ENCODE results near the gene VTI1A. TPM values are rescaled to one million over a fixed set of nuclear protein-coding genes. Genes with fewer than 3 reads are reported as not detected.
"Not testable (repeated sequence)": the region's sequence is repeated elsewhere in the genome, so short reads cannot be mapped to it uniquely, and the experiment has no call there.

The VTI1A gene
- total RNA-seq (2014; rRNA removed; shearing (Covaris generic)), result 15.7 and 42.4 TPM in 2 replicates

- peak; percentile 83 for DNase-seq (ENCODE audit: low read depth)
These were observed at the start of gene VTI1A, which contains the start of gene ZDHHC6 for GRCh38 chr10:112446855-112447619. TSS of gene VTI1A (plus strand) at chr10:112447215. CDS start at chr10:112447374, 159 bp downstream. TSS of gene ZDHHC6 (minus strand) at chr10:112446914. CDS start at chr10:112445436, 1,478 bp downstream.

- DNase-seq (ENCODE audit: low read depth), result no peak
These were observed 49.4 kb upstream of the VTI1A start for GRCh38 chr10:112397592-112397991.

- no peak for DNase-seq (ENCODE audit: low read depth)
These were observed 44.1 kb upstream of the VTI1A start for GRCh38 chr10:112402917-112403316.

DNA sequence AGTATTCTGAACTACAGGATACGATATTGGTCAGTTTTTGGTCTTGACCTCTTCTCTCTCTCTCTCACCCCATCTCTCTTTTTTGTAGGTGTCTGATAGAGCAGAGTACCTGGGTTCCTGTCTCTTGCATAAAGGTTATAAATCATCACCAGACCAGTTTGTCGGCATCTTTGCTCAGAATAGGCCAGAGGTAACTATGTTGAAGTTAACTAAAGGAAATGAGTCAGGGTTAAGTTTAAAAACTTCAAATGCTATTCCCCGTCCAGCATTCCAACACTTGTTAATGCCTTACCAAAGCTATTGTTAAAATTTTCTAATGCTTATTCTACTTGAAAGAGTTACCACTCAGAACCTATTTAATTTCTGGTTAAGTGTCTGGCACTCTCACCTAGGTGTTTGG is 42.4 kb upstream of the VTI1A start:
- DNase-seq (ENCODE audit: low read depth), result no peak

DNA sequence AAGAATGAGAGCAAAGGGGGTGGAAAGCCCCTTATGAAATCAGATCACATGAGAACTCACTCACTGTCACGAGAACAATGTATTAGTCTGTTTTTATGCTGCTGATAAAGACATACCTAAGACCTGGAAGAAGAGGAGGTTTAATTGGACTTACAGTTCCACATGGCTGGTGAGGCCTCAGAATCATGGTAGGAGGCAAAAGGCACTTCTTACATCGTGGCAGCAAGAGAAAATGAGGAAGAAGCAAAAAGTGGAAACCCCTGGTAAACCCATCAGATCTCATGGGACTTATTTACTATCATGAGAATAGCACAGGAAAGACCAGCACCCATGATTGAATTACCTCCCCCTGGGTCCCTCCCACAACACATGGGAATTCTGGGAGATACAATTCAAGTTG is 40.2 kb upstream of the VTI1A start:
- not testable (repeated sequence) for DNase-seq (ENCODE audit: low read depth)

DNA sequence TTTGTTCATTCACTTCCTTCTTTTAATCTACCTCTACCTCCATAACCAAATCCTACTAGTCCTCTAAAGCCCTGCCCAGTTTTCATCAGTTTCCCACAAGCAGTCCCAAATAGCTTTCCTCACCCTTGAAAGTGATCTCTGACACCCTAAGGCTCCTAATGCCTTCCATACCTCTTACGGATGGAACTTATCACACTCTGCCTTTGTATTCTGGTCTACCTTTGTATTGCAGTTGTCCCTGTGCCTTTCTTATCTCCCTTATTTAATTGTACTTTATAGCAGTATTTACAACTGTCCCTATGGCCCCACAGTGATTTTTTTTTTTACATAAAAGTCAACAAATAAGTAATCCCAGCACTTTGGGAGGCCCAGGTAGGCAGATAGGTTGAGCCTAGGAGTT is 39.3 kb upstream of the VTI1A start:
- DNase-seq (ENCODE audit: low read depth), result no peak

- no peak for DNase-seq (ENCODE audit: low read depth)
These were observed 37.7 kb upstream of the VTI1A start for GRCh38 chr10:112409299-112409698.

DNA sequence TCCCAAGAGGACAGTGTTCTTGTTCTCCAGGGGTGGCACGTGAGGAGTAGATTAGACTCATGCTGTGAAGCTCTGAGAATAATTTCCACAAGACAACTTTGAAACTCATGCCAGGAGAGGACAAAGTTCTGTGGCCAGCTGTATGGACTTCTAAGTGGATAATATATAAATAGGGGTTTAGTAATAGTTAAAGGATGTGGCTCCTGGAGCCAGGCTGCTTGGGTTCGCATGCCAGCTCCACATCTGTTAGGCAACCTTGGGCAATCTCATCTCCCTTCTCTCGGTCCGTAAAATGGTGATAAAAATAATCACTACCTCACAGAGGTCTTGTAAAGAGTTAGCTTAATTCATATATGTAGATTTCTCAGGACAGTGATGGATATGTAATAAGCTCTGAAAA is 37.3 kb upstream of the VTI1A start:
- DNase-seq (ENCODE audit: low read depth), result no peak

- no peak for DNase-seq (ENCODE audit: low read depth)
These were observed 34.3 kb upstream of the VTI1A start for GRCh38 chr10:112412696-112413095.

DNA sequence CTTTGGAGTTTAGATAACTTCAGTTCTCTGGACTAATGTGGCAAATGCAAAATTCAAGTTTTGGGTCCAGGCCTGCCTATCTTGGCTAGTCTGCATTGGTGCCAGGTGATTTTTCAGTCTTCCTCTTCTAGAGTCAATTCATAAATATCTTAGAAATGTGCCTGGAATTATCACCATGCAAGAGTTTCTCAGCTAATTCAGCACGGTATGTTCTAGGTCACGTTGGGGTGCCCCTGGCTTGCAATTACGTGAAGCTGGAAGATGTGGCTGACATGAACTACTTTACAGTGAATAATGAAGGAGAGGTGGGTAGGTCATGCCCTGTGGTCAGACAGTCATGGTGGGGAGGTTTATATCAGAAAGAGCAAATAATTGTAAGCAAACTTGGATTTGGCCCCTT is 25.3 kb upstream of the VTI1A start:
- DNase-seq (ENCODE audit: low read depth), result no peak

DNA sequence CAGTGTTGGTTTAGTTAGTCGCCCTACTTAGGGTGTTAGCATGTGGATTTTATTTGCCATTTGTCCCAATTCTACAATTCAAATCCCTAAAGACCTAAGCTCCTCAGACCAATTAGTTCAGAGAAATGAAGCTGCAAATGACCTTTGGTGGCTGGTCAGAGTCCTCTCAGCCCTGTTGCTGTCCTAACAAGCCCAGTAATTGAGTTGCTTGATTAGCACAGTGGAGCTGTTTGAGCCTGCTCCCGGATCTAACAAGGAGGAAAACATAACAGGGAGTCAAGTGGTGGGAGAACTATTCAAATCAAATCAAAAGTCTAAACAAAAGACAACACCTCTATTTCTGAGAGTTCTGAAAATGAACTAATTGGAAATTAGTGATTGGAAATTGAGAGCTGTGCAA is 22.4 kb upstream of the VTI1A start:
- DNase-seq (ENCODE audit: low read depth), result no peak

GRCh38 chr10:112426111-112426510 is 20.9 kb upstream of the VTI1A start:
- DNase-seq (ENCODE audit: low read depth), result no peak

- no peak for DNase-seq (ENCODE audit: low read depth)
These were observed 17.9 kb upstream of the VTI1A start for GRCh38 chr10:112429147-112429546.

DNA sequence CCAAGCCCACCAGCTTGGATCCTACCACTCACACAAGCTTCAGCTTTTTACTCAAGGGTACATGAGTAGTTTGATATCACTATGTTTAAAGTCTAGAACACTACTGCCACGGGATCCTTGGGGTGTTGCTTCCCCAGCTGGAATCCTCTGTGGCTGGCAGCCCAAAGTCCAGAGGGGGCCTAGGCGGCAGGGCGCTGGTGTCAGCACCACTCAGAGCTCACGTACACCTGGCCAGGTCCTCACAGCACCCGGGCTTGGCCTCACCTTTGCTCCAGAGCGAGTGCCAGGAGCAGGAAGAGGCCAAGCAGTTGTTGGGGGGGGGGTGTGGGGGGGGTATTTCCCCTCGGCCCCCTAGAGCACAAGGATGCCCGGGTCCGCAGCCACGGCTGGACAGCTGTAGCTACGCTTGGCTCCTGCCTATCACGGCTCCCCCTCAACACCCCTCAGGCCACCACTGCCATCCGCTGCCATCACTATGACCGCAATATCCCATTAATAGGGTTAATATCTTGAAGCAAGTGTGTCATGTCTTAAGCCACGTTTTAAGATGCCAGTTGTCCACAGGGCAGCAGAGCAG is 17.3 kb upstream of the VTI1A start:
- DNase-seq (ENCODE audit: low read depth), result no peak

- no peak for DNase-seq (ENCODE audit: low read depth)
These were observed 13.9 kb upstream of the VTI1A start for GRCh38 chr10:112433136-112433535.

- DNase-seq (ENCODE audit: low read depth), result no peak
These were observed 11.9 kb upstream of the VTI1A start for GRCh38 chr10:112434988-112435619.

DNA sequence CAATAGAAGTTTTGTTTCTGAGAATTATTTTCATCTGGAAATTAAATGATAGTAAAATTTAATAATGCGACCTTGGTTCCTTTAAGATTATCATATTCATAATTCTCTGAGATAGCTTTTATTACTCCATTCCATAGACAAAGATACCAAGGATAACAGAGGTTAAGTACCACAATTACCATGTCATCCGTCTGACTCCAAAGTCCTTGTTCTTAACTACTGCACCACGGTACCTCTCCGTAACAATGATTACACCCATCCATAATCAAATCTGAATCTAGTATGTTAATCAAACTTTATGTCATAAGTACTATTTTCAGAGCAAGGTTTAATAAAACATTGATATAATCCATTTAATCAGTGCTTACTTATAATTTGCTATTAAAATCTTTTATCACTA is 8.7 kb upstream of the VTI1A start:
- DNase-seq (ENCODE audit: low read depth), result no peak

DNA sequence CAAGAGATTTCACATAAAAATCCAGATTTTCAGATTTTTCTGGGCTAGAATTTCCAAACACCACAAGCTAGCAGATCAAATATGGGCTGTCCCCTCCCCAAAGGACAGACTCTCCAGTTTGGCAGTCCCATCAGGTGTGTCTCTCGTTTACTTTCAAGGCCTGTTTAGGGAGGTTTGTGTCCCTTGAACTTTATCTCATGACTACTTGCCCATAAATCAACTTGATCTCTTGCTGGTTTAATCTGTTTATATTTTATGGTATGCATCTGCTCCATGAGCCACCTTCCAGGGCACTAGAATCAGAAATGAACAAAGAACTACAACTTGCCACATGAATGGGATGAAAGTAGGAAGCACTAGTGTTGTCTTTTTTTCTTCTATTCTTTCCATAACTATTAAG is 5.5 kb upstream of the VTI1A start:
- no peak for DNase-seq (ENCODE audit: low read depth)

- no peak for DNase-seq (ENCODE audit: low read depth)
These were observed 5.0 kb upstream of the VTI1A start for GRCh38 chr10:112442063-112442462.

GRCh38 chr10:112446055-112446854 is 760 bp upstream of the VTI1A start:
- DNase-seq (ENCODE audit: low read depth), result peak; percentile 6

- DNase-seq (ENCODE audit: low read depth), result no peak
These were observed 559 bp downstream of the VTI1A start for GRCh38 chr10:112447620-112447928.

DNA sequence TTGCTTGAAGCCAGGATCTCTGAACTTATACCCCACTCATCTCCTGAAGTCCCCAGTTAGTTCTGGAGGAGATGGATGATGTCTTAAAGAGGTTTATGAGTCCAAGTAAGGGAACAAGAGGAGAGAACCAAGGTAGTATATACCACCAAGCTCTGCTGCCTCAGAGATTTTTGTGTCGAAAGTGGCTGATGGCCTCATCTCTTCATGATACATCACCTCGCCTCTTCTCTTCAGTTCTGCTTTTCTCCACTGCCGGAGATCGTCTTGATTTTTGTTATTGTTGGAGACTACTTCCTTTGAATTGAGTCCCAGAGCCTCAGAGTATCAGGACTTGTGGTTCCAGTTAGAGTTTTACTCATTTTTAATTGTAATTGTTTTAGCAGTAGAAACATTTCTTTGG is 1.9 kb downstream of the VTI1A start:
- DNase-seq (ENCODE audit: low read depth), result no peak

Data from Daoy (cell line).